Karpas-422 (cell line): Measurements from ENCODE around the gene C1orf174. TPM values are rescaled to one million over a fixed set of nuclear protein-coding genes. Genes with fewer than 3 reads are reported as not detected.
"Not testable (repeated sequence)": the region's sequence is repeated elsewhere in the genome, so short reads cannot be mapped to it uniquely, and the experiment has no call there.

Source experiments
- DNase-seq: peaks from one replicate; pipeline ENCODE4 v3.0.0-alpha.2; 2015
- H2AFZ ChIP-seq: fragments of 200-600 bp; sonication (generic); 2 replicates; pipeline ENCODE4 v1.6.1; 2014; ENCODE audit warnings: antibody characterized with exemption, low read length, mixed read lengths
- H3K27ac ChIP-seq: fragments of 200-600 bp; sonication (generic); 2 replicates; pipeline ENCODE4 v1.5.1; 2014; ENCODE audit warnings: mild to moderate bottlenecking, low read length, moderate library complexity
- H3K27me3 ChIP-seq: fragments of 200-600 bp; sonication (generic); 2 replicates; pipeline ENCODE4 v1.6.1; 2014; ENCODE audit warnings: low read length, mixed read lengths
- H3K36me3 ChIP-seq: fragments of 200-600 bp; sonication (generic); 2 replicates; pipeline ENCODE4 v1.6.1; 2014; ENCODE audit warnings: low read length, mixed read lengths; ENCODE audit not compliant: insufficient read depth
- H3K4me1 ChIP-seq: fragments of 200-600 bp; sonication (generic); 2 replicates; pipeline ENCODE4 v1.6.1; 2014; ENCODE audit warnings: mild to moderate bottlenecking, low read length, mixed read lengths
- H3K4me2 ChIP-seq: fragments of 200-600 bp; sonication (generic); 2 replicates; pipeline ENCODE4 v1.6.1; 2014; ENCODE audit warnings: low read length, low read depth, mild to moderate bottlenecking; ENCODE audit not compliant: poor library complexity, severe bottlenecking
- H3K4me3 ChIP-seq: fragments of 200-600 bp; sonication (generic); 2 replicates; pipeline ENCODE4 v1.5.1; 2014; ENCODE audit warnings: mild to moderate bottlenecking, antibody characterized with exemption, low read length, mixed read lengths
- H3K79me2 ChIP-seq: fragments of 200-600 bp; sonication (generic); 2 replicates; pipeline ENCODE4 v1.6.1; 2014; ENCODE audit warnings: mild to moderate bottlenecking, low read length, mixed read lengths
- H3K9ac ChIP-seq: fragments of 200-600 bp; sonication (generic); 2 replicates; pipeline ENCODE4 v1.6.0; 2014; ENCODE audit warnings: low read length
- H3K9me2 ChIP-seq: fragments of 200-600 bp; sonication (generic), shearing (Covaris generic); replicated peaks from 2 replicates; pipeline ENCODE4 v1.6.0; 2014; ENCODE audit warnings: mild to moderate bottlenecking, low read length, moderate library complexity; ENCODE audit not compliant: insufficient read depth
- H3K9me3 ChIP-seq: fragments of 300-700, 200-600 bp; sonication (generic); 2 replicates; pipeline ENCODE4 v1.6.1; 2014; ENCODE audit warnings: low read length, mixed read lengths
- H4K20me1 ChIP-seq: fragments of 200-600 bp; sonication (generic); 2 replicates; pipeline ENCODE4 v1.6.1; 2014; ENCODE audit warnings: mild to moderate bottlenecking, antibody characterized with exemption, low read length, low read depth; ENCODE audit not compliant: insufficient read depth
- total RNA-seq: library from RNA; depleted of rRNA; stranded (reverse); fragments of >200 nt; shearing (Covaris generic); gene quantifications from 2 replicates; pipeline ENCODE4 v1.2.3, GENCODE V29; 2014; ENCODE audit warnings: low replicate concordance

Gene C1orf174
- total RNA-seq, 1 experiment from 2014 or later: 17.4 TPM

- DNase-seq: no peak
- no peaks in the 10 kb centered on the region for H3K27me3 ChIP-seq
- no peak overlapping the region for H3K9ac ChIP-seq
- no peak overlapping the region for H2AFZ ChIP-seq
- H3K4me1 ChIP-seq: peaks cover 12% of the 10 kb centered on the region
- H3K9me3 ChIP-seq: no peaks in the 10 kb centered on the region
- H3K9me2 ChIP-seq: no peaks in the 10 kb centered on the region
- no peak overlapping the region for H3K4me3 ChIP-seq
- no peaks in the 10 kb centered on the region for H4K20me1 ChIP-seq
- H3K36me3 ChIP-seq: no peaks in the 10 kb centered on the region
- H3K79me2 ChIP-seq: no peaks in the 10 kb centered on the region
- H3K27ac ChIP-seq: no peak overlapping the region
- no peak overlapping the region for H3K4me2 ChIP-seq
These were observed 23.5 kb upstream of the C1orf174 start for GRCh38 chr1:3923378-3924185.

DNA sequence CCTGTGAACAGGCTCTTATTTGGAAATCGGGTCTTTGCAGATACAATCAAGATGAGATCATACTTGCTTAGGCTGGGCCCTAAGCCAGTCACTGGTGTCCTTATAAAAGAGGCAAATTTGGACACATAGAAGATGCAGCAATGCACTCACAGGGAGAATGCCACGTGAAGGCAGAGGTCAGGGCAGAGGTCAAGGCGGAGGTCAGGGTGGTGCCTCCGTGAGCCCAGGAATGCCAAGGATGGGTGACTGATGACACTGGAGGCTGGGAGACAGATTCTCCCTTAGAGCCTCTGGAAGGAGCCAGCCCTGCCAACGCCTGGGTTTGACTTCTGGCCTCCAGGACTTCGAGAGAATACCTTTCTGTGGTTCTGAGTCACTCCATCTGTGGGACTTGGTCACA, 22.8 kb upstream of the C1orf174 start:
- no peak overlapping the region for H2AFZ ChIP-seq
- H3K36me3 ChIP-seq: no peaks in the 10 kb centered on the region
- H4K20me1 ChIP-seq: no peaks in the 10 kb centered on the region
- no peaks in the 10 kb centered on the region for H3K27me3 ChIP-seq
- H3K9ac ChIP-seq: no peak overlapping the region
- DNase-seq: no peak
- no peaks in the 10 kb centered on the region for H3K79me2 ChIP-seq
- peaks cover 12% of the 10 kb centered on the region for H3K4me1 ChIP-seq
- no peak overlapping the region for H3K27ac ChIP-seq
- no peaks in the 10 kb centered on the region for H3K9me3 ChIP-seq
- H3K9me2 ChIP-seq: no peaks in the 10 kb centered on the region
- H3K4me3 ChIP-seq: no peak overlapping the region
- no peak overlapping the region for H3K4me2 ChIP-seq

DNA sequence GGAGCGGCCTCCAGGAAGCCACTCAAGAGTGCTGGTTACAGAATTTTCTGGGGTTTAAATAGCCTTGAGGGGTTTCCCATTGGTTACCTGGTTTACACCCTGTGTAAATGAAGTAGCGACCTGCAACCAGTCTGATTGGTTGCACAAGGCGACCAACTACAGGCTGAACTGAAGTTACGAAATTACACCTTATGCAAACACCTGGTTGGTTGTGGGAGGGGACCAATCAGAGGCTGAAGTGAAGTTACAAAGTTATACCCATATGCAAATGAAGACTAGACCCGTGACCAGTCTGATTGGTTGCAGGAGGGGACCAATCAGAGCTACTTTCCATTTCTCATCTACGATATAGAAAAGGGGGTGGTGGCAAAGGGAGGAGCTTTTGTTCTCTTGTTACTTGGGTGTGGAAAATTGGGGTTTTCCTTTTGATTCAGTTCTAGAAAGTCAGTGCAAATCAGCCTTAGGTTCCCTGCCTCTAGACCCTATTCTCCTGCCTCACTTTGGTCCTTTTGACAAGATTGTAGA, 22.2 kb upstream of the C1orf174 start:
- H3K9ac ChIP-seq: no peak overlapping the region
- DNase-seq: peak; percentile 81
- H3K9me3 ChIP-seq: no peaks in the 10 kb centered on the region
- 0 out of 2 replicates have a peak overlapping the region, but pooled peaks have one; percentile 10 for H3K4me3 ChIP-seq
- H3K9me2 ChIP-seq: no peaks in the 10 kb centered on the region
- H2AFZ ChIP-seq: no peak overlapping the region
- H3K27ac ChIP-seq: no peak overlapping the region
- no peaks in the 10 kb centered on the region for H4K20me1 ChIP-seq
- no peaks in the 10 kb centered on the region for H3K36me3 ChIP-seq
- H3K79me2 ChIP-seq: no peaks in the 10 kb centered on the region
- peak overlapping the region; percentile 9 for H3K4me2 ChIP-seq
- H3K27me3 ChIP-seq: no peaks in the 10 kb centered on the region
- peaks cover 12% of the 10 kb centered on the region for H3K4me1 ChIP-seq

DNA sequence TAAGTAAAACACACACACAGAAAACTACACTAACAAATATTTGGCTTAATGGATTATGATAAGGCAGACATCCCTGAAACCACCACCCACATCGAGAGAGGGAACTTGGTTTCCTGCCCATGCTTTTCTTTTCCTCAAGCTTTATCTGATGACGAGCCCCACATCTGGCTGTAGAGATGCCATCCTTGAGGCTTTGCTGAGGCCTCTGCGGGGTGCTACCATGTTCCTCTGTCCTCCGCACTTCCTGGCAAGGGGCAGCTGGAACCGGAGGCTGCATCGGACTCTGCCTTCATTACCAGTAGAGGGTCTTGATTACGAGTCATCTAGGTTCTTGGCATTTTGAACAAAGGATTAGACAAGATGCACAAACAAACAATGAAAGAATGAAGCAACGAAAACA, 21.7 kb upstream of the C1orf174 start:
- Histone ChIP-seq H3K79me2 (no peaks in the 10 kb centered on the region), H3K4me1 (peaks cover 12% of the 10 kb centered on the region), H3K4me2 (peak overlapping the region; percentile 9), H3K9me3 (no peaks in the 10 kb centered on the region), H3K4me3 (0 out of 2 replicates have a peak overlapping the region, but pooled peaks have one; percentile 10), H3K27ac (no peak overlapping the region), H3K36me3 (no peaks in the 10 kb centered on the region), H3K27me3 (no peaks in the 10 kb centered on the region), H2AFZ (no peak overlapping the region), H3K9ac (no peak overlapping the region), H3K9me2 (no peaks in the 10 kb centered on the region), H4K20me1 (no peaks in the 10 kb centered on the region)
- DNase-seq: no peak

GRCh38 chr1:3919706-3920105, 19.6 kb upstream of the C1orf174 start:
- Histone ChIP-seq H3K9me3 (no peaks in the 10 kb centered on the region), H2AFZ (no peak overlapping the region), H3K4me1 (peaks cover 12% of the 10 kb centered on the region), H3K4me3 (no peak overlapping the region), H3K4me2 (no peak overlapping the region), H4K20me1 (no peaks in the 10 kb centered on the region), H3K79me2 (no peaks in the 10 kb centered on the region), H3K36me3 (no peaks in the 10 kb centered on the region), H3K9ac (no peak overlapping the region), H3K27ac (no peak overlapping the region), H3K27me3 (no peaks in the 10 kb centered on the region), H3K9me2 (no peaks in the 10 kb centered on the region)
- DNase-seq: no peak

DNA sequence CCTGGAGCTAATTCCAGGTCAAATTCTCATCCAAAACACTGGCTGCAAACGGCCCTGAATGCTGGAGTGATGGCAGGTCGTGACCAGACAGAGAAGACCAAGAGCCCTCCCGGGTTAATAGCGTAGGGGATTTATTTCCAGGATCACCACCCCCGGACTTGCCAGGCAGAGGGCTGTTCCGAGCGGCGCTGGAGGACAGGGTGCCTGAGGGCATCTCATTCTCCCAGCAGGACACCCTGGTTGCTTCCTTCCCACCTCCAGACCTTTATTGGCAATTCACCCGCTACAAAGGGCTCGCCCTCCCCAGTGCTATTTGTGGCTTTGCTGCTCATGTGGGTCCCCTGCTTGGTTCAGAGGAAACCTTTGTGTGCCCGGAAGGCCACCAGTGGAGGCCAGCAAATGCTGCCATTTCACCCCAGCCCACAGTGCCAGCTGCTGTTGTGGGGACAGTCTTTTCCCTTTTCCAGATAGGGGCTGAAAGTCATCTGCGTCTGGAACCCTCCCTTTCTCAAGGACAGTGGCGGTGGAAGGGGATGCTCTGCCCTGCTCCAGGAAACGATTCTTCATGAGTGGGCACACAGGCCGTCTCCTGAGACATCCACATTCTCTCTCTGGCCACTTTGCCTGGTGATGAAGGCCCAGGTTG, 19.0 kb upstream of the C1orf174 start:
- no peaks in the 10 kb centered on the region for H3K79me2 ChIP-seq
- DNase-seq: no peak
- no peak overlapping the region for H2AFZ ChIP-seq
- H4K20me1 ChIP-seq: no peaks in the 10 kb centered on the region
- no peaks in the 10 kb centered on the region for H3K36me3 ChIP-seq
- no peaks in the 10 kb centered on the region for H3K27me3 ChIP-seq
- H3K4me1 ChIP-seq: peaks cover 12% of the 10 kb centered on the region
- H3K9me2 ChIP-seq: no peaks in the 10 kb centered on the region
- no peak overlapping the region for H3K4me2 ChIP-seq
- no peak overlapping the region for H3K4me3 ChIP-seq
- no peak overlapping the region for H3K9ac ChIP-seq
- H3K27ac ChIP-seq: no peak overlapping the region
- H3K9me3 ChIP-seq: no peaks in the 10 kb centered on the region

GRCh38 chr1:3918359-3918758, 18.3 kb upstream of the C1orf174 start:
- not testable (repeated sequence) for H3K9ac ChIP-seq, H3K9me3 ChIP-seq, H3K79me2 ChIP-seq, H2AFZ ChIP-seq, H3K36me3 ChIP-seq, H3K4me3 ChIP-seq, H3K4me2 ChIP-seq, H3K27ac ChIP-seq, H3K9me2 ChIP-seq, H3K27me3 ChIP-seq, H4K20me1 ChIP-seq, DNase-seq
- peaks cover 12% of the 10 kb centered on the region for H3K4me1 ChIP-seq

- H3K27ac ChIP-seq: no peak overlapping the region
- no peak overlapping the region for H3K9ac ChIP-seq
- no peaks in the 10 kb centered on the region for H3K9me3 ChIP-seq
- no peaks in the 10 kb centered on the region for H3K9me2 ChIP-seq
- no peak for DNase-seq
- H2AFZ ChIP-seq: no peak overlapping the region
- no peak overlapping the region for H3K4me2 ChIP-seq
- no peaks in the 10 kb centered on the region for H3K27me3 ChIP-seq
- no peaks in the 10 kb centered on the region for H3K79me2 ChIP-seq
- H3K36me3 ChIP-seq: no peaks in the 10 kb centered on the region
- H3K4me1 ChIP-seq: peaks cover 10% of the 10 kb centered on the region
- H3K4me3 ChIP-seq: no peak overlapping the region
- no peaks in the 10 kb centered on the region for H4K20me1 ChIP-seq
These were observed 17.7 kb upstream of the C1orf174 start for GRCh38 chr1:3917761-3918160.
